ENCODE data around the gene CORO2B. TPM values are rescaled to one million over a fixed set of nuclear protein-coding genes. Genes with fewer than 3 reads are reported as not detected.

Gene CORO2B
- total RNA-seq, 6 donors from 2014 or later: 0.79 to 9.0 (median 2.0) TPM

- H3K27ac ChIP-seq: no peak overlapping the region
- no peaks in the 10 kb centered on the region for H3K27me3 ChIP-seq
- WGBS, 2 donors: 83 to 85% methylated on average over 7 to 10 of the region's 10 CpGs
- H3K4me1 ChIP-seq: peaks cover 10 to 25% (median 13%) of the 10 kb centered on the region in 4 donors
- peaks cover 0 to 34% (median 13%) of the 10 kb centered on the region in 4 donors for H3K36me3 ChIP-seq
- TF ChIP-seq EP300 (IDR thresholded peaks at IDR 0.05) (no peak), POLR2A (IDR thresholded peaks at IDR 0.05) (no peak), CTCF (IDR thresholded peaks at IDR 0.05) (no peak), POLR2AphosphoS5 (IDR thresholded peaks at IDR 0.05) (no peak)
- ATAC-seq (ENCODE audit: low FRiP score in 2 of 2): no peak
- H3K9me3 ChIP-seq: no peaks in the 10 kb centered on the region
- no peak overlapping the region for H3K4me3 ChIP-seq
- DNase-seq: no peak
Observed at GRCh38 chr15:68776477-68777270, 197.9 kb downstream of the CORO2B start.

Other genes with a start within 250 kb of the CORO2B start
- gene ITGA11, start 146.8 kb upstream of the CORO2B start, total RNA-seq: 1 to 10 TPM in 5 of 6 donors, under 1 TPM in 1; 0.49 to 6.9 (median 1.4) TPM
- gene ANP32A, start 241.9 kb downstream of the CORO2B start, total RNA-seq: 100 to 1,000 TPM in 2 of 6 donors, 10 to 100 TPM in 4; 62.9 to 110 (median 81.5) TPM